Upper lobe of left lung (tissue), 4 donors: Measurements from ENCODE around the gene ULK4.

Source experiments
- CTCF ChIP-seq, 6 experiments: fragments of 450-650 bp in 4 of 6; fragments of 200-600 bp in 2 of 6; sonication (generic) in 2 of 6; IDR thresholded peaks; one replicate each; pipeline ENCODE4 v1.5.1; 2016 to 2019; ENCODE audit warnings: antibody characterized with exemption in 6 of 6
- POLR2AphosphoS5 ChIP-seq, 2 donors: sonication (generic); formaldehyde crosslinking; IDR thresholded peaks; one replicate each; pipeline ENCODE4 v1.5.1; 2017; ENCODE audit warnings: antibody characterized with exemption in 2 of 2

GRCh38 chr3:41348401-41348800, 613.5 kb downstream of the ULK4 start:
- no peak for TF ChIP-seq CTCF (IDR thresholded peaks at IDR 0.05)
- no peak for TF ChIP-seq POLR2AphosphoS5 (IDR thresholded peaks at IDR 0.05)
